ENCODE results near the gene PDE4C.
"Not testable (repeated sequence)": the region's sequence is repeated elsewhere in the genome, so short reads cannot be mapped to it uniquely, and the experiment has no call there.

DNA sequence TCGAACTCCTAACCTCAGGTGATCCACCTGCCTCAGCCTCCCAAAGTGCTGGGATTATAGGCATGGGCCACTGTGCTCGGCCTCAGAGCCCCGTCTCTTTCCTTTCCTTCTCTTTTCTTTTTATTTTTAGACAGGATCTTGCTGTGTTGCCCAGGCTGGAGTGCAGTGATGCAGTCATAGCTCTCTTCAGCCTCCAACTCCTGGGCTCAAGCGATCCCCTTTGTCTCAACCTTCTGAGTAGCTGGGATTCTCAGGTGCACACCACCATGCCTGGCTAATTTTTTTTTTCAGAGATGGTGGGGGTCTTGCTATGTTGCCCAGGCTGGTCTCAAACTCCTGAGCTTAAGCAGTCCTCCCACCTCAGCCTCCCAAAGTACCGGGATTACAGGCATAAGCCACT, 16.3 kb downstream of the PDE4C start:
- TF ChIP-seq, protein P1, sequence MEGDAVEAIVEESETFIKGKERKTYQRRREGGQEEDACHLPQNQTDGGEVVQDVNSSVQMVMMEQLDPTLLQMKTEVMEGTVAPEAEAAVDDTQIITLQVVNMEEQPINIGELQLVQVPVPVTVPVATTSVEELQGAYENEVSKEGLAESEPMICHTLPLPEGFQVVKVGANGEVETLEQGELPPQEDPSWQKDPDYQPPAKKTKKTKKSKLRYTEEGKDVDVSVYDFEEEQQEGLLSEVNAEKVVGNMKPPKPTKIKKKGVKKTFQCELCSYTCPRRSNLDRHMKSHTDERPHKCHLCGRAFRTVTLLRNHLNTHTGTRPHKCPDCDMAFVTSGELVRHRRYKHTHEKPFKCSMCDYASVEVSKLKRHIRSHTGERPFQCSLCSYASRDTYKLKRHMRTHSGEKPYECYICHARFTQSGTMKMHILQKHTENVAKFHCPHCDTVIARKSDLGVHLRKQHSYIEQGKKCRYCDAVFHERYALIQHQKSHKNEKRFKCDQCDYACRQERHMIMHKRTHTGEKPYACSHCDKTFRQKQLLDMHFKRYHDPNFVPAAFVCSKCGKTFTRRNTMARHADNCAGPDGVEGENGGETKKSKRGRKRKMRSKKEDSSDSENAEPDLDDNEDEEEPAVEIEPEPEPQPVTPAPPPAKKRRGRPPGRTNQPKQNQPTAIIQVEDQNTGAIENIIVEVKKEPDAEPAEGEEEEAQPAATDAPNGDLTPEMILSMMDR (IDR thresholded peaks at IDR 0.05): not testable (repeated sequence)
- not testable (repeated sequence) for TF ChIP-seq POLR2A (IDR thresholded peaks at IDR 0.05)
